GM18502 (cell line): Measurements from ENCODE around the gene PLPP2.
"Not testable (repeated sequence)": the region's sequence is repeated elsewhere in the genome, so short reads cannot be mapped to it uniquely, and the experiment has no call there.

Experiments
- ATAC-seq: cut with Tn5 transposase; IDR thresholded peaks from one replicate; pipeline ENCODE4 v1.9.1; 2021; ENCODE audit warnings: mild to moderate bottlenecking; ENCODE audit not compliant: unreplicated experiment, poor library complexity

PLPP2 gene

DNA sequence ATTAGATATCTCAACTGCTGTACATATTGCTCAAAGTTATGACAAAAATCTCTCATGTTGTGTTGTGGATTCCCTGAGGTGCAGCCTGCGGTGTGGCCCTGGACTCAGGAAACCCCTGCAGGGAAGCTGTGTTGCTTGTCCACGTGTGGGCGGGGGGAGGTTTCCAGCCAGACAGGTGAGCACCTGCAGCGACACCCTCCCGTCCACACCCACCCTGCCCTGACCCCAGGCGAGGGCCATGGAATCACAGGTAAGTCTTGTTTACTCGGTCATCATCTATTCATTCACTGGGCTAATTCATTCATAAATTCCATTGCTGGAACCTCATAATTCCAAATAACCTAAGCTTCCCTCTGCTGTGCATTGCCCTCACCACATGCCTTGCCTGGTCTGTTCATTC is 14.1 kb downstream of the PLPP2 start:
- ATAC-seq, result no peak

DNA sequence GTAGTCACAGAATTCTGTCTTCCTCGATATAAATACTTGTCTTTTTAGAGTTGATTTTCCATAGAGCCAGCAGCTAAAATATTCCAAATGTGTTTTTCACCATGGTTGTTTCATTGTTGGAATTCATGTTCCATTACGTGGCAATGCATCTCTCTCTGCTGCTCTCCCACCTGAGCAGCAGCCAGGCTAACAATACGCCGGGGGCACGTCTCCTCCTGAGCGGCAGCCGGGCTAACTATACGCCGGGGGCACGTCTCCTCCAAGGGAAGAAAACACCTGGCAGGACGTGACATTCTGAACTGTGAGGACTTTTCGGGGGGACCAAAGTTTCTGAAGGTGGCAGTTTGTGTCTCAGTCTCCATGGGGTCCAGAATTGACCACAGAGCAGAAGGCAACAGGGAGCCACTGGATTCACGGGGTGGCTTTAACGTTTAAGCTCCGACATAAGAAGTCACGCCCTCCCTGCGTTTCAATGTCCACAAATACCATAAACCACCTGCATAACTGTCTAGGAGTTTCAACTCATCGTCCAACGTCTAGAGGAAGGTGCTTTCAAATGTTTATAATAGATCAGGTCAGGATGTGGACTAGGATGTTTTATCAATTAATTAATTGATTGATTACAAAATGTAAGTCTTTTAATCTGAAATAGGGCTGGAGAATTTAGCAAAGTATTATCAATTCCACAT is 15.1 kb downstream of the PLPP2 start:
- no peak for ATAC-seq

DNA sequence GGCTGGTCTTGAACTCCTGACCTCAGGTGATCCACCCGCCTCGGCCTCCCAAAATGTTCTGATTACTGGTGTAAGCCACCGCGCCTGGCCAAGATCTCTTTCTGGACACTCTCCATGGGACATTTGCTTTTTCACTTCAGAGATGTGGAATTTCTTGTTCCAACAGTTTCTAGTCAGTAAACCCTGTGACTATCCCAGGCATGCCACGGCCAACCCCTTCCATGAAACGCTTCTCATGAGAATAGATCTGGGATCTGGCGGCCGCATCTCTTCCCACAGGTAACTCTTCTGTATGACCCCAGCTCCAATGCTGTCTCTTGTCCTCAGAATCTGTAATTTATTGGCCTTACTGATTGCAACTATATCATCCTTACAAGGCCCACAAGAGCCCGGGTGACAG is 16.2 kb downstream of the PLPP2 start:
- ATAC-seq, result no peak

DNA sequence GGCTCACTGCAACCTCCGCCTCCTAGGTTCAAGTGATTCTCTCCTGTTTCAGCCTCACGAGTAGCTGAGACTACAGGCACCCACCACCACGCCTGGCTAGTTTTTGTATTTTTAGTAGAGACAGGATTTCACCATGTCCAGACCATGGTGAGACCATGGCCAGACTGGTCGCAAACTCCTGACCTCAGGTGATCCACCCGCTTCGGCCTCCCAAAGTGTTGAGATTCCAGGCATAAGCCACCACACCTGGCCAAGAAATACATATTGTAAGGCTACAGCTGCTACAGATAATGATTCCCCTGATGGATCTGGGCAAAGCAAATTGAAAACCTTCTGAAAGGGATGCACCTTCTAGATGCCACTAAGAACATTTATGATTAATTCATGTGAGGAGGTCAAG is 17.8 kb downstream of the PLPP2 start:
- no peak for ATAC-seq

DNA sequence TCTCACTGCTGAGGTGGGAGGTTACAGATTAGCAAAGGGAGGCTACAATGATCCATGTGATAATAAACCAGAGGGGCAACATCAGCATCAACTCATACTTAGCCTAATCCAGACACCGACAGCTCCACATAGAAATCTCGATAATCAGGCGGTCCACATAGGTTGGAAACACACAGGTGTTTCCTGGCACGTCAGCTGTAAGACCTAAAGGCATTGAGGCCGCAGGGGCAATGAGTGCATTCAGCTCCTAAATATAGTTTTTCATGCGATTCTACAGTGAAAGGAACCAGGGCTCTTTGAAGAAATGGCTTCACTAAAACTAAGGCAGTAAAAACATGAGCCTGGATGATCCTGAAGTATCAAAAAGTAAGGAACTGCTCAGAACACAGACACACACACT is 19.3 kb downstream of the PLPP2 start:
- ATAC-seq, result no peak

DNA sequence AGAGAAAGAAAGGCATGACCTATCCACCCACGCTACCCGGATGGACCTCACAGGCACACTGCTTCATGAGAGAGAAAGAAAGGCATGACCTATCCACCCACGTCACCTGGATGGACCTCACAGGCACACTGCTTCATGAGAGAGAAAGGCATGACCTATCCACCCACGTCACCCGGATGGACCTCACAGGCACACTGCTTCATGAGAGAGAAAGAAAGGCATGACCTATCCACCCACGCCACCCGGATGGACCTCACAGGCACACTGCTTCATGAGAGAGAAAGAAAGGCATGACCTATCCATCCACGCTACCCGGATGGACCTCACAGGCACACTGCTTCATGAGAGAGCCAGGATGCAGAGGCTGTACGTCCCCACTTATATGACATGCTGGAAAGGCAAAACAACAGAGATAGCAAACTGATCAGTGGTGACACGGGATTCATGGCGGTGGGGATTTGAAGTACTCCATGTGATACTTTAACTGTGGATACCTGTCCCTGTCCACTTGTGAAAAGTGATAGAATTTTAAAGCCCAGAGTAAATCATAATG is 20.4 kb downstream of the PLPP2 start:
- not testable (repeated sequence) for ATAC-seq

DNA sequence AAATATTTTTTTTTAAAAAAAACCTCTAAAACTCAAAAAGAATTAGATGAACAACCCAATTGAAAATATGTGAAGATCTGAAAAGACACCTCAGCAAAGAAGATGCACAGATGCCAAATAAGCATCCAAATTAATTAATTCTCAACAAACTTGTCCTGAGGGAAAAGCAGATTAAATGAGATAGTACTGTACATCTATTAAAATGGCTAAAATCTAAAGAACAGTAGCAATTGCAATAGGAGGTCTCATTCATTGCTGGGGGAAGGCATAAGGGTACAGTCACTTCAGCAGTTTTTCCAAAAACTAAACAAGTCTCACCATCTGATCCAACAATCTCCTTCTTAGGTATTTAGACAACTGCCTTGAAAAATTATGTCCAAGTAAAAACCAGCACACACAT is 22.0 kb downstream of the PLPP2 start:
- ATAC-seq, result no peak

DNA sequence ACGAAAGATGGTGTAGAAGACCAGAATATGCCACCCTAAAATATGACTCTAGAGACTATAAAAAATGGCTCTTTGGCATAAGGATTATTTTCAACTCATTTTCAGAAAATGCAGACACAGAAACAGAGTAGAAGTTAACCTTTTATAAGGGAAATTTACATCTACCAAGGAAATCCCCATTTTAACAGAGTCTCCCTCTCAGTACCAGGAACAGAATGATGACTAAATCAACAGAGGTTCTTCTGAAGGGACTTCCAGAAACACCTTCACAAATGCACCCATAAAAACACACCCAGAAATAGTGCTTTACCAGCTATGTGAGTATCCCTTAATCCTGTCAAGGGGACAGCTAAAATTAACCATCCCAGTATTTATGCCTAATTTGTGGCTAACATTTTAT is 29.1 kb downstream of the PLPP2 start:
- ATAC-seq, result no peak

DNA sequence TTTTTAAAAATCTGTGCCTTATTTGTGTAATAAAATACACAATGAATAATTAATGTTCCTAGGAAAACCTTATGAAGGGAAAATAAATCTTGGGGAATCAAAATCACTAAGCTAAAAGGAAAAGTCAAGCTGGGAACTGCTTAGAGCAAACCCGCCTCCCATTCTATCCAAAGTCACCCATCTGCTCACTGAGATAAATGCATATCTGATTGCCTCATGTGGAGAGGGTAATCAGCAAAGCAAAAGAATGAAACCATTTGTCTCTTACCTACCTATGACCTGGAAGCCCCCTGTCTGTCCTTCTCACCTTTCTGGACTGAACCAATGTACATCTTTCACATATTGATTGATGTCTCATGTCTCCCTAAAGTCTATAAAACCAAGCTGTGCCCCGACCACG is 34.4 kb downstream of the PLPP2 start:
- ATAC-seq, result not testable (repeated sequence)

DNA sequence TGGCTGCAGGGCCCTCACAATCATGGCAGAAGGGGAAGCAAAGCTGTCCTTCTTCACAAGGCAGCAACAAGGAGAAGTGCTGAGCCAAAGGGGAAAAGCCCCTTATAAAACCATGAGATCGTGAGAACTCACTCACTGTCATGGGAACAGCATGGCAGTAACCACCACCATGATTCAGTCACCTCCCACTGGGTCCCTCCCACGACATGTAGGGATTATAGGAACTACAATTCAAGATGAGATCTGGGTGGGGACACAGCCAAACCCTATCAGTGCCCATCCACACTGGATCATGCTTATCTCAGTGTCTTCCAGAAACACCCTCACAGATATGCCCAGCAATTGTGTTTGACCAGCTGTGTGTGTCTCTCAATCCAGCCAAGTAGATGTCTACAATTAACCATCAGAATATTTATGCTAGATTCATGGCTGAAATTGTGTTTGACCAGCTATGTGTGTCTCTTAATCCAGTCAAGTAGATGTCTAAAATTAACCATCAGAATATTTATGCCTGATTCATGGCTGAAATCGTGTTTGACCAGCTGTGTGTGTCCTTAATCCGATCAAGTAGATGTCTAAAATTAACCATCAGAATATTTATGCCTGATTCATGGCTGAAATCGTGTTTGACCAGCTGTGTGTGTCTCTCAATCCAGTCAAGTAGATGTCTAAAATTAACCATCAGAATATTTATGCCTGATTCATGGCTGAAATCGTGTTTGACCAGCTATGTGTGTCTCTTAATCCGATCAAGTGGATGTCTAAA is 38.6 kb downstream of the PLPP2 start:
- ATAC-seq, result not testable (repeated sequence)

DNA sequence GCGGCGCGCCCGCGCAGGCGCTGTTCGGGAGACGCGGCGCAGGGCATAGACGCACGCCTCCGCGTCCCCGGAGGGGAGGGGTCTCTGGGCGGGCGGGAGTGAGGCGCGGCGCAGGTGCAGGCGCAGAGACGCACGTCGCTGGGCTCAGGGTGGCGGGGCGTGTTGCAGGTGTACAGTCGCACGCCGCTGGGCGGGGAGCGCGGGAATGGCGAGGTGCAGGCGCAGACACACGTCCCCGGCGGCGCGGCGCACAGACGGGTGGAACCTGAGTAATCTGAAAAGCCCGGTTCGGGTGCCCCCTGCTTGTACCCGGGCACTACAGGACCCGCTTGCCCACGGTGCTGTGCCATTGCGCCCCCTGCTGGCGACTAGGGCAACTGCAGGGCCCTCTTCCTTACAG is 44.7 kb downstream of the PLPP2 start:
- no peak for ATAC-seq

DNA sequence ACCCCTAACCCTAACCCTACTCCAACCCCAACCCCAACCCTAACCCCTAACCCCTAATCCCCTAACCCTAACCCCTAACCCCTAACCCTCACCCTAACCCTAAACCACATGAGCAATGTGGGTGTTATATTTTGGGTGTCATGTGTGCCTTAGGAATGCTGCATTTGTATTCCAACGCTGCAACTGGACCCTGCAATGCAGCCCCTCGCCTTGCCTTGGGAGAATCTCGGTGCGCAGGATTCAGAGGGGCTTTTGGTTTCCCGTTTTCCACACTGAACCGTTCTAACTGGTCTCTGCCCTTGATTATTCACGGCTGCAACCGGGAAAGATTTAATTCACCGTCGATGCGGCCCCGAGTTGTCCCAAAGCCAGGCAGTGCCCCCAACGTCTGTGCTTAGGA is 45.3 kb downstream of the PLPP2 start:
- not testable (repeated sequence) for ATAC-seq

DNA sequence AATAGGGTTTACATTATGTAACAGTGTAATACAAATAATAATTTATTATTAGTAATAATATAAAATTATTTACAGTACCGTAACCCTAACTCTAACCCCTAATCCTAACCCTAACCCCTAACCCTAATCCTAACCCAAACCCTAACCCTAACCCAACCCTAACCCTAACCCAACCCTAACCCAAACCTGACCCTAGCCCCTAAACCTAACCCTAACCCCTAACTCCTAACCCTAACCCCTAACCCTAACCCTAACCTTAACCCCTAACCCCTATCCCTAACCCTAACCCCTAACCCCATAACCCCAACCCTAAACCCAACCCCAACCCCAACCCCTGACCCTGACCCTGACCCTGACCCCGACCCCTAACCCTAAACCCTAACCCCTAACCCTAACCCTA is 45.7 kb downstream of the PLPP2 start:
- no peak for ATAC-seq
